Trophoblast cell (in vitro differentiated cells and primary cell): ENCODE results near the gene WNT1.

Source experiments
- DNase-seq, 2 donors: peaks; one replicate each; pipeline ENCODE4 v3.0.0-alpha.2; 2016
- H2AFZ ChIP-seq: 2 replicates; pipeline ENCODE4 v1.6.1; 2013; ENCODE audit warnings: low read length, moderate library complexity, mild to moderate bottlenecking; ENCODE audit not compliant: insufficient read depth, poor library complexity
- H2AK5ac ChIP-seq: 2 replicates; pipeline ENCODE4 v1.6.1; 2013; ENCODE audit warnings: mild to moderate bottlenecking, low read length
- H2BK120ac ChIP-seq: 2 replicates; pipeline ENCODE4 v1.6.1; 2013; ENCODE audit warnings: low read length, mild to moderate bottlenecking, moderate library complexity; ENCODE audit not compliant: insufficient read depth, poor library complexity
- H2BK12ac ChIP-seq: 2 replicates; pipeline ENCODE4 v1.6.1; 2013; ENCODE audit warnings: mild to moderate bottlenecking, low read length, moderate library complexity
- H2BK5ac ChIP-seq: 2 replicates; pipeline ENCODE4 v1.6.1; 2013; ENCODE audit warnings: low read length, low read depth, moderate library complexity, mild to moderate bottlenecking; ENCODE audit not compliant: poor library complexity
- H3K14ac ChIP-seq: 2 replicates; pipeline ENCODE4 v1.6.1; 2013; ENCODE audit warnings: mild to moderate bottlenecking, low read length
- H3K18ac ChIP-seq: 2 replicates; pipeline ENCODE4 v1.6.1; 2013; ENCODE audit warnings: mild to moderate bottlenecking, low read length
- H3K23ac ChIP-seq: 2 replicates; pipeline ENCODE4 v1.6.1; 2013; ENCODE audit warnings: low read length
- H3K27ac ChIP-seq: 2 replicates; pipeline ENCODE4 v1.5.1; 2013; ENCODE audit warnings: low read depth, mild to moderate bottlenecking, inconsistent platforms, low read length, moderate library complexity
- H3K27me3 ChIP-seq: 2 replicates; pipeline ENCODE4 v1.6.1; 2013; ENCODE audit warnings: inconsistent platforms, mild to moderate bottlenecking, low read length, moderate library complexity; ENCODE audit not compliant: insufficient read depth
- H3K36me3 ChIP-seq, 2 experiments: 1 replicate in 1 of 2; 2 replicates in 1 of 2; pipeline ENCODE4 v1.6.1; 2013; ENCODE audit warnings: low read length in 2 of 2, mild to moderate bottlenecking in 2 of 2, moderate library complexity in 1 of 2; ENCODE audit not compliant: insufficient read depth in 2 of 2, control insufficient read depth in 1 of 2
- H3K4ac ChIP-seq: 2 replicates; pipeline ENCODE4 v1.6.1; 2013; ENCODE audit warnings: low read depth, mild to moderate bottlenecking, low read length, moderate library complexity
- H3K4me1 ChIP-seq, 2 experiments: 1 replicate in 1 of 2; 2 replicates in 1 of 2; pipeline ENCODE4 v1.6.1; 2013; ENCODE audit warnings: low read length in 2 of 2, mild to moderate bottlenecking in 2 of 2, moderate library complexity in 1 of 2; ENCODE audit not compliant: insufficient read depth in 2 of 2, control insufficient read depth in 1 of 2
- H3K4me2 ChIP-seq: 2 replicates; pipeline ENCODE4 v1.6.1; 2013; ENCODE audit warnings: inconsistent platforms, mild to moderate bottlenecking, low read length, moderate library complexity
- H3K4me3 ChIP-seq: 2 replicates; pipeline ENCODE4 v1.5.1; 2013; ENCODE audit warnings: mild to moderate bottlenecking, low read depth, low read length, inconsistent platforms
- H3K79me1 ChIP-seq: one replicate; pipeline ENCODE4 v1.6.1; 2013; ENCODE audit warnings: low read length
- H3K79me2 ChIP-seq: 2 replicates; pipeline ENCODE4 v1.6.1; 2013; ENCODE audit warnings: low read length, mild to moderate bottlenecking; ENCODE audit not compliant: control insufficient read depth, insufficient read depth, poor library complexity
- H3K9ac ChIP-seq: 2 replicates; pipeline ENCODE4 v1.6.1; 2013; ENCODE audit warnings: mild to moderate bottlenecking, low read length
- H3K9me3 ChIP-seq: 2 replicates; pipeline ENCODE4 v1.6.1; 2013; ENCODE audit warnings: low read depth, mild to moderate bottlenecking, control low read depth, inconsistent platforms, low read length; ENCODE audit not compliant: insufficient read depth
- H4K12ac ChIP-seq: 2 replicates; pipeline ENCODE4 v1.6.1; 2013; ENCODE audit warnings: low read depth, mild to moderate bottlenecking, low read length, moderate library complexity
- H4K8ac ChIP-seq: 2 replicates; pipeline ENCODE4 v1.6.1; 2013; ENCODE audit warnings: low read depth, mild to moderate bottlenecking, low read length, moderate library complexity
- H4K91ac ChIP-seq: one replicate; pipeline ENCODE4 v1.6.1; 2013; ENCODE audit warnings: low read depth, mild to moderate bottlenecking, low read length, moderate library complexity
- WGBS: extraction: QIAGEN DNeasy Blood & Tissue Kit; methylation state at CpG from one replicate; pipeline ENCODE4 v1.1.7; 2013; ENCODE audit warnings: missing lambda C conversion rate; ENCODE audit not compliant: insufficient read length, insufficient coverage; ENCODE audit errors: extremely low coverage; 5-methylcytosine and 5-hydroxymethylcytosine counted together

Gene WNT1

DNA sequence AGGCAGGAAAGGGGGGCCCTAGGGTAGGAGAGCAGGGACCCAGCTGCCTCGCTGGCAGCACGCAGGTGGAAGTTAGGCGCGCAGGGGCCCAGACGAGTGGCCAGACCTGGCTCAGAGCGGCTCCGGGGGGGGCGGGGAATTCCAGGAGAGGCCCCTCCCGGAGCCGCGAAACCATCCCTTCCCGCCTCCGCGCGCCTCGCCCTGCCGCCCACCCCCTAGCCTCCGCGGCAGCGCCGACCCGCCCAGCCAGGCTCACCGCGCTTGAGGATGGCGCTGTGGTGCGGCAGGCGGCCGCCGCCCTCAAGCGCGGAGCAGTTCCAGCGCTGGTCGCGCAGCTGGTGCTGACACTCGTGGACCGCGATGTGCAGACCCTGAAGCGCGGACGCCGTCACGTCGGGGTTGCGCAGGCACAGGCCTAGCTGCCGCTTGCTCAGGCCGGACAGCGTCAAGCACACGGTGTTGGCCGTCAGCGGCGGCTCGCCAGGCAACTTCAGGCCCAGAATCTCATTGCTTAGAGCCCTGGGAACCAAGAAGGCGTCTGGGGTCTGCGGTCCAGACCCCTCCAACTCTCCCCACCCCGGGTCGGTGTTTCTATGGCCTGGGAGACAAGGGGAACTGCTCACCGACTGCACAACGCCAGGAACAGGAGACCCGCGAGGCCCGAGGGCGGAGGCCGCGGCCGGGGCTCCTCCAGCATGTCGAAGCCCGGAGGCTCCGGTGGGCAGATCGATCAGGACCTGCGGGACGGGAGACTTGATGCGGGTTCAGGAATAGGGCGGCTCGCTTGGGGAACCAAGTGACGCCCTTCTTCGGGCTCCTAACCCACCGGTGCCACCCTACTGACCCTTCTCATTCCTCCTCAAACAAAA lies 8.1 kb upstream of the WNT1 start:
- Histone ChIP-seq H3K4ac (no peak overlapping the region), H2BK5ac (no peak overlapping the region), H3K36me3 (no peaks in the 10 kb centered on the region), H4K8ac (no peak overlapping the region), H3K9ac (no peak overlapping the region), H4K91ac (no peak overlapping the region), H3K14ac (no peak overlapping the region), H2BK12ac (no peak overlapping the region), H4K12ac (no peak overlapping the region), H3K23ac (no peak overlapping the region), H3K79me1 (no peaks in the 10 kb centered on the region), H3K18ac (no peak overlapping the region), H3K4me3 (peak overlapping the region; percentile 50), H3K4me1 (peaks cover 5 to 16% of the 10 kb centered on the region in 2 experiments), H3K27ac (no peak overlapping the region), H2BK120ac (no peak overlapping the region), H3K9me3 (peaks cover 3% of the 10 kb centered on the region), H2AFZ (no peak overlapping the region), H3K27me3 (peaks cover 47% of the 10 kb centered on the region), H3K4me2 (peak overlapping the region; percentile 63), H2AK5ac (no peak overlapping the region), H3K79me2 (no peaks in the 10 kb centered on the region)
- no CpG with 5 or more reads among the region's 77 CpGs for WGBS
- DNase-seq, result peak in 1 of 2 donors; percentile 22

DNA sequence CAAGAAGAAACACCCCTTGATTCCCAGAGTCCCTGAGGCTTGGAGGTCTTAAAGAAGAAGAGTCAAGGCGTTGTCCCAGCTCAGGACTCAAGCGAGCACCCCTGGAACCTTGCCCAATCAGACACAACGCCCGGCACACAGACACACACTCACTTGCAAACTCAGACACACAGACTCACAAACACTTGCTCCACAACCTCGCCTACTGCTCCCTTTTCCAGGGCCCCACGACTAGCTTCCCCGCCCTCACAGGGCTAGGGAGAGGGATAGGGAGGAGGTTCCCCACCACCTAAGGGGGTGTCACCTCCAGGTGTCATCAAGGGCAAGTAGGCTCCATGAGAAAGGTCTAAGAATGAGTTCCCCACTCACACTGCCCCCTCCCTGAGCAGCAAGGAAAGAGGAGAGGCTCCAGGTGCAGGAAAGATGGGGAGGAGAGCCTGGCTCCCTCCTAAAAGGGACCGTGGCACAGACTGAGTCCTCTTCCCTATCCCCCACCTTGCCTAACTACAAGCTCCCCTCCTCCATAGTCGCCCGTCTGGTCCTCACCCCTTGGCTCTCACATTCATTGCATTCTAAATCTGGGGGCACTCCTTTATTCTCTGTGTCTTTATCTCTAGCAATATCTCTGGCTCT lies 7.3 kb upstream of the WNT1 start:
- peaks cover 5 to 16% of the 10 kb centered on the region in 2 experiments for H3K4me1 ChIP-seq
- peaks cover 52% of the 10 kb centered on the region for H3K27me3 ChIP-seq
- no peak overlapping the region for H2AK5ac ChIP-seq
- no peak overlapping the region for H2AFZ ChIP-seq
- H3K18ac ChIP-seq, result no peak overlapping the region
- H3K4me2 ChIP-seq, result peak overlapping the region; percentile 63
- H2BK12ac ChIP-seq, result no peak overlapping the region
- H2BK5ac ChIP-seq, result no peak overlapping the region
- H3K4ac ChIP-seq, result no peak overlapping the region
- no peak overlapping the region for H3K14ac ChIP-seq
- H3K9me3 ChIP-seq, result peaks cover 3% of the 10 kb centered on the region
- no peak overlapping the region for H4K8ac ChIP-seq
- H3K36me3 ChIP-seq, result no peaks in the 10 kb centered on the region
- H3K79me1 ChIP-seq, result no peaks in the 10 kb centered on the region
- H3K23ac ChIP-seq, result no peak overlapping the region
- H3K4me3 ChIP-seq, result no peak overlapping the region
- no peak for DNase-seq
- H4K12ac ChIP-seq, result no peak overlapping the region
- H3K79me2 ChIP-seq, result no peaks in the 10 kb centered on the region
- no peak overlapping the region for H3K9ac ChIP-seq
- WGBS, result no CpG with 5 or more reads among the region's 10 CpGs
- H4K91ac ChIP-seq, result no peak overlapping the region
- H2BK120ac ChIP-seq, result no peak overlapping the region
- H3K27ac ChIP-seq, result no peak overlapping the region

DNA sequence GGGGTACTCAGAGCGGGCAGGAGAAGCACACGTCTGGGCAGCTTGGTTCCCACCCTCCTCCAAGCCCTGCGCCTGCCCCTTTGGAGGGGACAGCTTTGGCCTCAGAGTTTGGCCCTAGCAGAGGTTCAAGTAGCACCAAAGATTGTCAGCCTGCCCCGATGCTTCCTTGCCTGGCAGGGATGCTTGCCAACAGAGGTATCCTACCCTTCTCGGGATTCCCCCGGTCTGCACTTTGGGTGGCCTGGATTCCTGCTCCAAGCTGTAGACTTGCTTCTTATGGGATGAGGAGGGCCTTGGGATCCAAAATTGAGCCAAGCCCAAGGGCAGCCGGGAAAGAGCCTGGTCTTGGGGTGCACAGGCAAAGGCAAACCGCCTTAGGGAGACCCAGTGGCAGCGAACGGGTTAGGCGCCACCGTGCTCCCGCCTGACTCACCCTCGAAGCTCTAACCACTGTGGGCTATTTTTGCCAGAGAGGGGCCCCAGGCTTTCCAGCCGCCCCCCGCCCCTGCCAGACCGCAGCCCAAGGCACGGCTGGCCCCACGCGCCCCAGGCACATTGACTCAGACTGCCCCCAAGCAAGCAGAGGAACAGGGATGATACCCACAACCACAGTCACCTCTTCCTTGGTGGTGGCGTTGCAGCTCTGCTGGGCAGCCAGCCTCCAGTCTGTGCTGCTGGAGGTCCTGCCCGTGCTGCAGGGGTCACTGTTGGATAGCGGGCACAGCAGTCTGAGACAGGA lies 5.7 kb upstream of the WNT1 start:
- Histone ChIP-seq H3K79me1 (no peaks in the 10 kb centered on the region), H3K9ac (no peak overlapping the region), H4K12ac (no peak overlapping the region), H2AFZ (no peak overlapping the region), H4K91ac (no peak overlapping the region), H3K27me3 (peaks cover 62% of the 10 kb centered on the region), H3K79me2 (no peaks in the 10 kb centered on the region), H3K4me1 (peaks cover 5 to 18% of the 10 kb centered on the region in 2 experiments), H3K4ac (no peak overlapping the region), H2BK12ac (no peak overlapping the region), H3K36me3 (no peaks in the 10 kb centered on the region), H3K23ac (no peak overlapping the region), H3K27ac (no peak overlapping the region), H2AK5ac (no peak overlapping the region), H4K8ac (no peak overlapping the region), H3K9me3 (peaks cover 3% of the 10 kb centered on the region), H2BK120ac (no peak overlapping the region), H2BK5ac (no peak overlapping the region), H3K18ac (no peak overlapping the region), H3K4me2 (no peak overlapping the region), H3K14ac (no peak overlapping the region), H3K4me3 (no peak overlapping the region)
- peak; percentile 30 to 31 for DNase-seq
- no CpG with 5 or more reads among the region's 23 CpGs for WGBS

GRCh38 chr12:48972952-48973483 lies 5.1 kb upstream of the WNT1 start:
- no peak overlapping the region for H2BK5ac ChIP-seq
- H2AFZ ChIP-seq, result no peak overlapping the region
- DNase-seq, result no peak
- H3K79me1 ChIP-seq, result no peaks in the 10 kb centered on the region
- H3K23ac ChIP-seq, result no peak overlapping the region
- no peak overlapping the region for H3K18ac ChIP-seq
- no peak overlapping the region for H3K9ac ChIP-seq
- no peak overlapping the region for H4K91ac ChIP-seq
- H3K27me3 ChIP-seq, result peaks cover 68% of the 10 kb centered on the region
- H3K9me3 ChIP-seq, result peaks cover 3% of the 10 kb centered on the region
- no peak overlapping the region for H3K4me2 ChIP-seq
- no peak overlapping the region for H3K14ac ChIP-seq
- no peak overlapping the region for H3K27ac ChIP-seq
- H3K4me3 ChIP-seq, result no peak overlapping the region
- no peak overlapping the region for H3K4ac ChIP-seq
- H2BK12ac ChIP-seq, result no peak overlapping the region
- H3K4me1 ChIP-seq, result peaks cover 5 to 23% of the 10 kb centered on the region in 2 experiments
- H2BK120ac ChIP-seq, result no peak overlapping the region
- no peaks in the 10 kb centered on the region for H3K79me2 ChIP-seq
- no peak overlapping the region for H4K8ac ChIP-seq
- no CpG with 5 or more reads among the region's 3 CpGs for WGBS
- no peaks in the 10 kb centered on the region for H3K36me3 ChIP-seq
- H2AK5ac ChIP-seq, result no peak overlapping the region
- no peak overlapping the region for H4K12ac ChIP-seq
